ENCODE data around the gene ARIH2.
A peak's percentile ranks its signal among the peaks of the same experiment; 100 is the strongest.

ARIH2 gene

DNA sequence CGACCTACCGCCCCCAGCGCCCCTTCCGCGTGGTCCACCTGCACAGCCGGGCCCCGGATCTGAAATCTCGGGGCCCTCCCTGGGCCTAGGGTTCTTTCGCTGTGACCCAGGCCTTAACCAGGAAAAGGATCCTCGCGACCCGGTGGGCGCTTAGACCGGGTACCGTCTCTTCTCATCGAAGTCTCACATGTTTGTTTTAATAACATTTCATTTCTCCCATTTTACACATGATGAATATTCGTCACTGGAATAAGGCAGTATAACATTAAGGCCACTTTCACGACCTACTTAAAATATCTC lies 100.0 kb downstream of the ARIH2 start:
- no peak for DNase-seq (ENCODE audit: low read depth in 1 of 2, low spot score in 1 of 2)

GRCh38 chr3:49019941-49020329 lies 101.3 kb downstream of the ARIH2 start:
- no peak for DNase-seq (ENCODE audit: low read depth in 1 of 2, low spot score in 1 of 2)

GRCh38 chr3:49020330-49021212 lies 101.9 kb downstream of the ARIH2 start:
- DNase-seq (ENCODE audit: low read depth in 1 of 2, low spot score in 1 of 2) = no peak

- DNase-seq (ENCODE audit: low read depth in 1 of 2, low spot score in 1 of 2) = peak; percentile 96 to 97
Observed at GRCh38 chr3:49021213-49021812, 102.7 kb downstream of the ARIH2 start.

- peak; percentile 84 to 86 for DNase-seq (ENCODE audit: low read depth in 1 of 2, low spot score in 1 of 2)
Observed at GRCh38 chr3:49021813-49022687, 103.4 kb downstream of the ARIH2 start, which contains the start of gene NDUFAF3. TSS of gene NDUFAF3 (plus strand) at chr3:49022121. CDS start at chr3:49022145, 24 bp downstream.

GRCh38 chr3:49022688-49023171 lies 104.1 kb downstream of the ARIH2 start:
- DNase-seq (ENCODE audit: low read depth in 1 of 2, low spot score in 1 of 2) = no peak

DNA sequence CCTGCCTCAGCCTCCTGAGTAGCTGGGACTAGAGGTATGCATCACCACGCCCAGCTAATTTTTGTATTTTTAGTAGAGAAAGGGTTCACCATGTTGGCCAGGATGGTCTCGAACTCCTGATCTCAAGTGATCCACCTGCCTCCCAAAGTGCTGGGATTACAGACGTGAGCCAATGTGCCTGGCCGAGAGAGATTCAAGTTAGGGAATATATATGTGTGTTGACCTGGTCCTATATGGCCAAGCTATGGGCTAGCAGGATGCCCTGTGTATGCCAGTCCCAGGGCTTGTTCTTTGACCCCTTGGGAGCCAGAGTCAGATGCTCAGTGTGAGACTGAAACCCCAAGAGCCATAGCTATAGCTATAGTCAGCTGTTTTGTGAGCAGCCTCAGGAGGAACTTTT lies 105.1 kb downstream of the ARIH2 start:
- no peak for DNase-seq (ENCODE audit: low read depth in 1 of 2, low spot score in 1 of 2)

- DNase-seq (ENCODE audit: low read depth in 1 of 2, low spot score in 1 of 2) = no peak
Observed at GRCh38 chr3:49024449-49024848, 105.8 kb downstream of the ARIH2 start.

GRCh38 chr3:49025005-49025792 lies 106.6 kb downstream of the ARIH2 start:
- no peak for DNase-seq (ENCODE audit: low read depth in 1 of 2, low spot score in 1 of 2)

- no peak for DNase-seq (ENCODE audit: low read depth in 1 of 2, low spot score in 1 of 2)
Observed at GRCh38 chr3:49025793-49026520, 107.3 kb downstream of the ARIH2 start.

GRCh38 chr3:49026536-49026935 lies 107.9 kb downstream of the ARIH2 start:
- DNase-seq (ENCODE audit: low read depth in 1 of 2, low spot score in 1 of 2) = no peak

DNA sequence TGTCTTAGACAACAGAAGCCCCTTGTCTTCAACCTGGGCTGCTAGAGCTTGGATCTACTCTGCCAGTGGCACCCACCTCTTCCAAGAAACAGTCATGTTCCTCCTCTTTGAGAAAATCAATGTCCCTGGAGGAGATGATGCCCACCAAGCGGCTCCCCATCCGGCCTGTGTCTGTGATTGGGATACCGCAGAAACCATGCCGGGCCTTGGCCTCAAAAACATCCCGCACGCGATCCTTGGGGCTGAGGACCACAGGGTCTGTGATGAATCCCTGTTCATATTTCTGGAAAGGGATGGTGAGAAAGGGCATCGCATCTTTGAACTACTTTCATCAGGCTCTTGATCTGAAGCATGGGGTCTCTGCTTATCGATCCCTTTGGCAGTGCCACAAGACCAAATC lies 109.0 kb downstream of the ARIH2 start:
- DNase-seq (ENCODE audit: low read depth in 1 of 2, low spot score in 1 of 2) = no peak

GRCh38 chr3:49028298-49028672 lies 109.6 kb downstream of the ARIH2 start:
- no peak for DNase-seq (ENCODE audit: low read depth in 1 of 2, low spot score in 1 of 2)

DNA sequence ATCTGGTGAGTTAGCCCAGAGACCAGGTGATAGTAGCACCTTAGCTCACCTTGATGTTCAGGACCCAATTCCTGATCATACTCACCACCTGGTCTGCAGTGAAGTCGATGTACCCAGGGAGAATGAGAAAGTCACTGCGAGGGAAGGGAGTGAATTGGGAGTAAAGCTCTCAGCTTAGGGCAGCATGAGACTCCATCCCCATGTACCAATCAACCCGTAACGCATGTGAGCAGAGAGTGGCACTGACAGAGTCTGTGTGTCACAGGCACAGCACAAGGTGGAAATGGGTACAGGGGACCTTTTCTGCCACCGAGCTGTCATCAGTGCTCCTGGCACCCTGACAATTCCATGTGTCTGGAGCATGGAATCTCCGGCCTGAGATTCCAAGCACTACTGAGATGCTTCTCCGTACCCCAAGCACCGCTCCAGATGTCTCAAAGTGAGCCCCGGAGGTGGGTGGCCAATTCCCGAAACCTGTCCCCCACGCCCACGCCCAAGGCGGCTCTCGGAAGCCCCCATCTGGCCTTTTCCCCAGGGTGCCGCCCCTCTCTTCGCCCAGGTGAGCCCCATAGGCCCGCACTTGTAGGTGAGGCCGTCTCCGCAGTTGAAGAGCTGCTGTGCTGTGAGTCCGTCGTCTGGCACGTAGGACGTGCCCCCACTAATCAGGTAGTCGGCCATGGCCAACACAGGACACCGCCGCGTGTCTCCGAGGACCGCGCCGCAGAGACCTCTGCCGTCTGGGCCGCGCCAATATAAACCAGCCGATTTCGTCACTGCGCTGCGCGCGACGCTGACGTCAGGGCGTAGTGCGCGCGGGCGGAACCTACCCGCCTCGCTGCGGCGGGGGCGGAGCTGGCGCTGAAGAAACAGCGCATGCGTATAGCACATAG lies 110.3 kb downstream of the ARIH2 start, which contains the start of gene IMPDH2:
IMPDH2 (minus strand) TSS at position 726 of the 890 bp plus-strand sequence; CDS start at position 678, 48 bp downstream.
- peak; percentile 84 to 90 for DNase-seq (ENCODE audit: low read depth in 1 of 2, low spot score in 1 of 2)

- no peak for DNase-seq (ENCODE audit: low read depth in 1 of 2, low spot score in 1 of 2)
Observed at GRCh38 chr3:49029563-49029884, 110.9 kb downstream of the ARIH2 start.

DNA sequence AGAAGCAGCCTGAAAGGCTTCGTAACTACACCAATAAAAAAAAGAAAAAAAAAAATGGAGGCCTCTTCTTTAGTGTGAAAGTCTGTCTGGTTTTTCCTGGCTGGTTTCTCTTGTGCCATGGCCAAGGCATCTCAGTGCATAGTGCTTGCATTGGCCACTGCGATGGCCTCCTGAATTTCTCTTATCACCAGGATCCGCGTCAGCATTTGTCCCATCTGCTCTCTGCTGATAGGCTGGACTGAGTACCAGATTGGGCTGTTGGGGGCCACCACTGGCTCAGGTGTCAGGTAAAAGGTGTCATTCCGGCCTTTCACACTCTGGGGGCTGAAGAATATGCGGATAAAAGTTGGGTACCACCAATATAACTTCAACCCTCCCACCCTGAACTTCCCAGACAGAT lies 111.7 kb downstream of the ARIH2 start:
- no peak for DNase-seq (ENCODE audit: low read depth in 1 of 2, low spot score in 1 of 2)

DNA sequence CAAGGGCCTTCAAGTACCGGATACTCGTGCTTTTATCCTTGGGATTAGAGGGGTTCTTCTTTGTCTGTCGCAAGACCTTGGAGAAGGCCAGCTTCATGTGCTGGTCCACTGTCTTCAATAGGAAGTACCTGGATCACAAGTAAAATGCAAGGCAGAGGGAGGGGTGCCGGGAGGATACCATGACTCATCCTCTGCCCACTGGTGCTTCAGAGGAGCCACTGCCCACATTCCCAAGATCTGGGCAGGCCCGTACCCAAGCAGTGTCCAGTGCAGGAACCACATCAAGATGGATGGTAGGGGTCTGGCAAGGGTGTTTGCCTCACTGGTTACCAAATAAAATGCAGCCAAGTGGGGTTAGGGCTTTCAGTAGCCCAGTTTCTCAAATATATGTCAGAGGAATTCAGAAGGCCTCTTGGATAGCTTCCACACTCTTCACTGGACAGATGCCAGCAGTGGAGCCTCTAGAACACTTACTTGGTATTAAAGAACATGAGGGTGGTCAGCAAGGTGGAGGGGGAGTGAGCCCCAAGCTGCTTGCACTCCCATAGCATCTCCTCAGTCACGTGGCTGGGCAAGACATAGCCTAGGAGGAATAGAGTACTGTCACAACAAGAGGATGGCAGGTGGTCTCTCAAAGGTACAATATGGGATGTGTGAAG lies 114.1 kb downstream of the ARIH2 start:
- DNase-seq (ENCODE audit: low read depth in 1 of 2, low spot score in 1 of 2) = no peak

DNA sequence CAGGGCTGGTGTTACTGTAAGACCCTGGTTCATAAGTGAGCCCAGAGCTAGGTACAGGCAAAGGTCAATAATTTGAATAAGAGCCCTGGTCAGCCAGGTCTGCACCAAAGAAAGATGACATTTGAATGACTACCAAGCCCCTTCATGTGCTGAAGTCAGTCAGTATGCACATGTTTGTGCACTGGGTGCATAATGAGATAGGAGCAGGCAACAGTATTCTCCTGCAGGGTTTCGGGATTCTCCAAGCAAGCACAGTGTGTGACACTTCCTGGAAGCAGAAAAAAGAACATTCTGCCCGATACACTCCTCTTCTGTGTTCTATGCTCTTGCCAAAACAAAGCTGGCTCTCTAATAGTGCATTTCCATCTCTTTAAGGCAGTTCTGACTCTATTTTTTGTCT lies 116.0 kb downstream of the ARIH2 start:
- no peak for DNase-seq (ENCODE audit: low read depth in 1 of 2, low spot score in 1 of 2)

- DNase-seq (ENCODE audit: low read depth in 1 of 2, low spot score in 1 of 2) = no peak
Observed at GRCh38 chr3:49035281-49035680, 116.6 kb downstream of the ARIH2 start.

Data from activated T-helper 1 cell treated with anti-CD3 and anti-CD28 coated beads, Interleukin-2, amount 50 U/mL, for 16 hours (primary cell).